C1 segment of cervical spinal cord (tissue), 14 donors: ENCODE data around the gene BMP7.

Experiments
- DNase-seq, 14 donors: peaks; one replicate each; lab custom pipeline; 2025; lab: John Stamatoyannopoulos, UW

Gene BMP7

DNA sequence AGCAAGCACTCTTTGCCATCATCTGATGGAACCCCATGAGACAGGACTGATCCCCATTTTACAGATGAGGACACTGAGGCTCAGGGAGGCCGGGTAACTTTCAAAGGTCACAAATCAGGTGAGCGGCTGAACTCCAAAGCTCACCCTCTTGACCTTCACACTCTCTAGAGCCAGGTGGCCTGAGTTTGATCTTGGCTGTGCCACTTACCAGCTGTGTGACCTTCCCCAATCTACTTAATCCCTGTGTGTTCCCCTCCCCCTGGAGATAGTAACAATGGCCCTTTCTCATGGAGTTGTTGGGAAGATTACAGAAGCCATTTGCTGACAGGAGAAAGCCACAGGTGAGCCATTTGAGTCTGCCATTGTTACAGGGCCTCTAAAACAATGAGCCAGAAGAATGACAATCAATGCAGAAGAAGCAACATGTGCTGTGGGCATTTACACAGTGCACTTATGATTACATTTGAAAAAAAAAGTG is 34.5 kb downstream of the BMP7 start:
- DNase-seq: no peak

DNA sequence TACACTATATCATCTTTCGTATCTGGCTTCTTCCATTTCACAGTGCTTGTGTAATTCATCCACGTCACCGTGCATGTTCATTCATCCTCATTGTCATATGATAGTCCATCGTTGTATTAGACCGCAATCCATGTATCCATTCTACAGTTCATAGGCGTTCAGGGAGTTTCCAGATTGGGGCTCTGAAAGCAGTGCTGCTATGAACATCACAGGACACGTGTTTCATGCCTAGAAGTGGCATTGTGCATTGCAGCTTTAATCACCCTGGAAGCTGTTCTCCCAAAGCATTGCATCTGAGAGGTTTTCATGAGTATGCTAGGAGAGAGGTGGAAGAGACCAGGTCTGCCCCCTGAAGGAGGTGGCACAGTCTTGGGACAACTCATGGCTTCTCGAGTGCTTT is 35.3 kb downstream of the BMP7 start:
- no peak for DNase-seq

- DNase-seq: no peak
Measured at GRCh38 chr20:57230247-57230646, 36.2 kb downstream of the BMP7 start.

- no peak for DNase-seq
Measured at GRCh38 chr20:57229490-57229889, 37.0 kb downstream of the BMP7 start.

DNA sequence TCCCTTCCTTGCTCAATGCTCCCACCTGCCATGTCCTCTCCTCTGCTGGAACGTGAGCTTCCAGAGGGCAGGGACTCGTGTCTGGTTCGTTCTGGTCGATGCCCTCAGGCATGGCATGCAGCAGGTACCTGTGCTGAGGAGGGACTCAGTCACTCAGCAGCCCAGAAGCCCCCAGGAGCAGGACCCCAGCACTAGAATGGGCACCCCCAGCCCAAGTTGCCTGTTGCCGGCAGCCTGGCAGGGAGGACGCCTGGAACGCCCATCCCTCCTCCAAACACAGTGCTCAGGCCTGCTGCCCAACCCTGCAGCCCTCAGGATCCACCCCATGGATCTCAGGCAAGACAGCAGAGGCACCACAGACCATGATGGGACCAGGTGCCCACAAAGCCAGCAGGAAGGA is 40.6 kb downstream of the BMP7 start:
- DNase-seq: no peak

- DNase-seq: no peak
Measured at GRCh38 chr20:57225197-57225733, 41.2 kb downstream of the BMP7 start.

- DNase-seq: peak in 1 of 14 donors; percentile 17
Measured at GRCh38 chr20:57224641-57225138, 41.8 kb downstream of the BMP7 start.

DNA sequence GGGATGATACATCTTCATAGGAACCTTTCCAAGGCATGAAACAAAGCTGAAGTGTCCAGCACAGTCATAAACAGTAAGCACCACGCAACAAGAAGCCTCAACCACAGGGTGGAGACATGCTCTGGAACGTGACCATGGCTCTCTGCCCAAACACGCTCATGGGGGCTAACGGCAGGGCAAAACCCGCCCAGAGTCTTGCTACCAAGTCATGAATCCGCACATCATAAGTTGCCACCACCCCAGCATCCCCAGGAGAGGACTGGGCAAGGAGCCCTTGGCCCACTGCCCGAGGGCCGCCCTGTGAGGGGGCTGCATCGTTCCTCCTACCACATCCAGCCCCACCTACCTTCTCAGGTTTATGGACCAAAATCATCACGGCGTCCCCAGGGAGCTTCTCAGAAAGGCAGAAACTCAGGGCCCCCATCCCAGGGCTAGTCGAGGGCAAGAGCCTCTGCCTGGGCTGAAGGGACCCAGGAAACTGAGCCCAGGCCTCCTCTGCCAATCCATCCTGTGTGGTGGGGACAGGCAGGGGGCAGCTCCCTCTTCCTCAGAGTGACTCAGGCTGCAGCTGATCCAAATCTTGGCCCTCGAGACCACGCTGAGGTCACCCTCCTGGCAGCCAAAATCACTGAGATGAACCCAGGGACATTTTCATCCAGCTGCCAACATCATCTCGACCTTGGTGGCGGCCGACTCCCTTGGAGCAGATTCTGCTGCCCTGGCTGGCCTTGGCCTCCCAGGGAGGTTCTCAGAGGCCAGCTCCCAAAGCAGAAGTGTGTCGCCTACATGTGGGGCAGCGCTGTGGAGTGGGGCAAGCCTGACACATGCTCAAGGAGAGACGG is 42.6 kb downstream of the BMP7 start:
- peak in 5 of 14 donors; percentile 9 to 67 (median 17) for DNase-seq

- no peak for DNase-seq
Measured at GRCh38 chr20:57222631-57222950, 43.9 kb downstream of the BMP7 start.

- DNase-seq: peak in 1 of 14 donors; percentile 27
Measured at GRCh38 chr20:57221916-57222630, 44.4 kb downstream of the BMP7 start.

DNA sequence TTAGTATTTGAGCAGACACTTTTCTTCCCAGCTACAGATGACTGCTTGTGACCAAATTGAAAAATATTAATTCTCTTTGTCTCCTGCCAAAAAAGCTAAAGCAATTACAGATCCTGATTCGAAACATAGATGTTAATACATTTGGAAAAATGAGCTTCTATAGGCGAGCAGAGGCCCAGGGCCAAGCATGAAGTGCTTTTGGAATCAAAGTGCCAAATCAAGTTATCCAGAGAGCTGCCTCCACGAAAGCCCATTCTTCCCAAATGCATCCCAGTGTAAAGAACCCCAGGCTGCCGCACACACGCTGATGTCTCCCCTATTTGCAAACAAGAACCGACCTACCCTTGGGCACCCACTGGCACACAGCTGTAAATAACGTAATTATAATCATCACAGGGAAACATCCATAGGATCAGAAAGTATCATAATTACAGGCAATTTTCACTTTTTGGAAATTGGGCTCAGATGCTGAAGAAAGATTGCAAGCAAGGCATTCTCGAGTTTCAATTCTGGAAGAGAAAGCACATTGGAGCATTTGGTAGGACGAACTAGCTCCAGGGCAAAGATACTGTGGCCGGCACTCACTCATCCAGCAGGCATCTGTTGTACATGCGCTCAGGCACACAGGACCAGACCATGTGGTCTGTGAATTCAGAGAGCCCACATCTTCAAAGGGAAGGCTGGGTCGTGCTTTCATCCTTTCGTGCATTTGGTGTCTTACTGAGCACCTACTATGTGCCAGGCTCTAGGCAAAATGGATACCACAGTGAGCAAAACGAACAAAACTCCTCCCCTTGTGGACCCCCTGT is 45.9 kb downstream of the BMP7 start:
- no peak for DNase-seq

DNA sequence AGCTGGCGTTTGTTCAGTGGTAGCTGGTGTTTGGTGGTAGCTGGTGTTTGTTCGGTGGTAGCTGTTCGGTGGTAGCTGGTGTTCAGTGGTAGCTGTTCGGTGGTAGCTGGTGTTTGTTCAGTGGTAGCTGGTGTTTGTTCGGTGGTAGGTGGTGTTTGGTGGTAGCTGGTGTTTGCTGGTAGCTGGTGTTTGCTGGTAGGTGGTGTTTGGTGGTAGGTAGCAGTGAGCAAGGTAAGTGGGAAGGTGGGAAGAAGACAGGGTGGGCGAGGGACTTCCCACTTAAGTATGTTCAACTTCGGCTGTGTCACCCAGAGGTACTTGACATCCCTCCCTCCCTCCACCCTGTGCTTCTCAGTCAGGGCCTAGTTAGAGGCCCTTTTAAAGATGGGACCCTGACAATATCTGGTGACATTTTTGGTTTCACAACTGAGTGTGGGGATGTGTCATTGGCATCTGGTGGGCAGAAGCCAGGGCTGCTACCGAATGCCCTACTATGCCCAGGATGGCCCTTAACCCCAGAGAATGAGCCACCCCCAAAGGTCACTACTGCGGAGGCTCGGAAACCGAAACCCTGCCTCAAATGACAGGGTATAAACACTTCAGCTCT is 47.3 kb downstream of the BMP7 start:
- DNase-seq: no peak

- DNase-seq: no peak
Measured at GRCh38 chr20:57218489-57218888, 48.0 kb downstream of the BMP7 start.

GRCh38 chr20:57217802-57218201 is 48.6 kb downstream of the BMP7 start:
- DNase-seq: no peak

DNA sequence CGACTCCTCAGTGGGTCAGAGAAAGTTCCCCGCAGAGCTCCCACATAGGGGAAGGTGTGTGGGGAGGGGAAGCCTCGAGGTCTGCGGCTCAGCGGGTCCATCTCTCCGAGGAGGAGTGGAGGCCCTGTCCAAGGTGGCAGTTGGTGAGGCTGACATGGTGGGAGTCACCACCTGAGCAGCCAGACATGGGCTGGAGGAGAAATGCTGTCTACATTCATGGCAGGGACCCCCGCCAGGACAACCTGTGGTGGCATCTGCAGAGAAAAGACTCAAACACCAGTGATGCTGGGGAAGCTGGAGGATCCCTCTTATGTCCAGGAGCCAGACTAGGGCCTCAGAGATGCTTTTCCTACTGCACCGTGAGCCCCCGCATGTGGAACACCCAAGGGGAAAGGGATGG is 49.8 kb downstream of the BMP7 start:
- DNase-seq: no peak

DNA sequence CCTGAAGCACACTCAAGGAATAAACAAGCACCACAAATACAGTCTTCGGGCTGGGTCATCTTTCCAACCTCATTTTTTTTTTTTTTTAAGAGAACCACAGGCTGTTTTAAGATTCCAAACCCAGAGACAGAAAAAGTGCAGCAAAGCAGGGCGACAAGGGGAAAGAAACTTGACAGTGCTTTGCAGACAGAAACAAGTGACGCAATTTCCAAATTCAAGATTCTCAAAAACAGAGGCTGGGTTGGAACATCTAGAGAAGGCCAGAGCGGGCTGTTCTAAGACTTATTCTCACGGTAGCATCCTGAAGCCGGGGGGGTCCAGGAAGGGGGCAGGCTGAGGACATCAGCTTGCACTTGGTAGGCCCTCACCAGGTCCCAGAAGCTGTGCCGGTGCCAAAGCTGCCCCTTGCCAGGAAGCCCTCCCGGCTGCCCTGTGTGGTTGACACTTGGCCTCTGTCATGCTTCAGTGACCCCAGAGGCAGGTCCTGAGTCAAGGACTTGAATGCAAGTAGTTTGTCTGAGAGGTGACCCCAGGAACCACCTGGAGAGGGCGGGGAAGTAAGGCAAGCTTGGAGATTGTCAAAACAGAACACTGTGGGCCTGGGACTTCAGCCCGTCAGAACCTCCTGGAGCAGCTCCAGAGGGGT is 50.5 kb downstream of the BMP7 start:
- no peak for DNase-seq

- no peak for DNase-seq
Measured at GRCh38 chr20:57215426-57215825, 51.0 kb downstream of the BMP7 start.

DNA sequence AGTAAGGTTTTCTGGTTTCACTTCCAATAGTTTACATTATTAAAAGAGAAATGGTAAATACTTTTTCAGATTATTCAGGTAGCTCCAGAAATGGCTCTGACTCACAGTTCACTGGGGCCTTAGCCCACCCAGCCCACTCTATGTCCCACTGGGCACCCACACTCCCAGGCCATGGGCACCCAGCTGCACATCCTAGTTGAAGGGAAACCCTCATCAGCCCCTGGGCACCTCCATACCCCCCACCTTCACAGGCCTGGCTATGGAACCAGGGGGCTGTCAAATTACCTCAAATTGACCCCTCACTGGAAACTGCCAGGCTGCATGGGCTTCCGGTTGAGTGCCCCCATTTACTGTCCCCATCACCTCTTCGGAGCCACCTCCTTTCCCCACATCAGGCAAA is 51.5 kb downstream of the BMP7 start:
- DNase-seq: no peak

GRCh38 chr20:57214427-57214826 is 52.0 kb downstream of the BMP7 start:
- DNase-seq: no peak

GRCh38 chr20:57213924-57214323 is 52.5 kb downstream of the BMP7 start:
- no peak for DNase-seq

DNA sequence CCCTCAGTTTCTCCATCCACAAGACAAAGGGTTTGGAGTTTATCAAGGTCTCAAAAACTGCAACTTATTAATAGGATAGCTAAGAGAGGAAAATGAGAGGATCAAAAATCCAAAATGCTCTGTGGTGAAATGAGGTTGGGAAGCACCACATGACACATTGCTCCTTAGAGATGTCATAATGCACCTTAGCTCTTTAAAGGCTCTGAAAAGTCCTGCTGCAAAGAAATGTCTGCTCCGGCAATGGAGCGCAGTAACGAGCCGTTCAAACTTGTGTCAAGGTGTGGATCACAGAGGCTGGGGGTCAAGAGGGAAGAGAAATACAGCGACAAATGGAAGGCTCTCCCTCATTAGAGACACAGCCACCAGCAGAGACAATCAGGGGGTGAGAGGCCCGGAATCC is 53.1 kb downstream of the BMP7 start:
- no peak for DNase-seq
